Smooth muscle cell (in vitro differentiated cells): ENCODE results near the gene ESPNL. TPM values are rescaled to one million over a fixed set of nuclear protein-coding genes. Genes with fewer than 3 reads are reported as not detected.

Source experiments
- DNase-seq: peaks from one replicate; lab custom pipeline; 2025; ENCODE audit not compliant: unreplicated experiment; lab: John Stamatoyannopoulos, UW
- H2AFZ ChIP-seq: fragments of 200-600 bp; sonication (generic); 2 replicates; pipeline ENCODE4 v1.6.0; 2016; ENCODE audit warnings: antibody characterized with exemption, low read depth, mild to moderate bottlenecking
- H3F3A ChIP-seq: fragments of 200-600 bp; sonication (generic); 2 replicates; pipeline ENCODE4 v1.6.0; 2017; ENCODE audit warnings: antibody characterized with exemption, low read depth
- H3K27ac ChIP-seq: fragments of 200-600 bp; sonication (generic); 2 replicates; pipeline ENCODE4 v1.5.1; 2016; ENCODE audit warnings: low read depth, mild to moderate bottlenecking
- H3K27me3 ChIP-seq: fragments of 200-600 bp; sonication (generic); 2 replicates; pipeline ENCODE4 v1.6.1; 2016; ENCODE audit warnings: low read depth, mild to moderate bottlenecking
- H3K36me3 ChIP-seq: fragments of 200-600 bp; sonication (generic); 2 replicates; pipeline ENCODE4 v1.5.1; 2016; ENCODE audit warnings: low read depth
- H3K4me1 ChIP-seq: fragments of 200-600 bp; sonication (generic); 2 replicates; pipeline ENCODE4 v1.5.1; 2016; ENCODE audit warnings: low read depth
- H3K4me2 ChIP-seq: fragments of 200-600 bp; sonication (generic); 2 replicates; pipeline ENCODE4 v1.6.0; 2016; ENCODE audit warnings: mild to moderate bottlenecking
- H3K4me3 ChIP-seq: fragments of 200-600 bp; sonication (generic); 2 replicates; pipeline ENCODE4 v1.5.1; 2016; ENCODE audit warnings: mild to moderate bottlenecking
- H3K79me2 ChIP-seq: fragments of 200-600 bp; sonication (generic); 2 replicates; pipeline ENCODE4 v1.6.0; 2016; ENCODE audit warnings: low read depth, mild to moderate bottlenecking
- H3K9ac ChIP-seq: fragments of 200-600 bp; sonication (generic); 2 replicates; pipeline ENCODE4 v1.6.0; 2016; ENCODE audit warnings: low read depth
- H3K9me3 ChIP-seq: fragments of 200-600 bp; sonication (generic); replicated peaks from 2 replicates; pipeline ENCODE4 v1.5.1; 2016; ENCODE audit warnings: low read depth
- H4K20me1 ChIP-seq: fragments of 200-600 bp; sonication (generic); 2 replicates; pipeline ENCODE4 v1.6.0; 2016; ENCODE audit warnings: low read depth
- CTCF ChIP-seq: fragments of 200-600 bp; sonication (generic); IDR thresholded peaks from 2 replicates; pipeline ENCODE4 v1.5.1; 2017; ENCODE audit warnings: borderline replicate concordance, mild to moderate bottlenecking, antibody characterized with exemption; ENCODE audit not compliant: insufficient read depth, poor library complexity, severe bottlenecking
- WGBS: methylation state at CpG from one replicate; pipeline ENCODE4 v1.1.7; 2016; ENCODE audit warnings: low lambda C conversion rate; 5-methylcytosine and 5-hydroxymethylcytosine counted together
- polyA plus RNA-seq: library from polyadenylated mRNA; unstranded; fragments of >200 nt; fragmentation: Nextera tagmentation; extraction: Ambion mirVana; gene quantifications from 2 replicates; pipeline ENCODE4 v1.2.1, GENCODE V29; 2016
- total RNA-seq: library from RNA; depleted of rRNA; stranded (reverse); fragments of >200 nt; gene quantifications from 2 replicates; pipeline ENCODE4 v1.2.3, GENCODE V29; 2014

Gene ESPNL
- total and polyA plus RNA-seq, 2 experiments from 2014 or later, result 0.04 TPM; not detected in 1

- no peak for DNase-seq
- peaks cover 5% of the 10 kb centered on the region for H3K4me1 ChIP-seq
- H3K27ac ChIP-seq, result no peak overlapping the region
Observed at GRCh38 chr2:238141541-238142318, 41.6 kb downstream of the ESPNL start.

GRCh38 chr2:238142382-238143205 is 42.5 kb downstream of the ESPNL start:
- Histone ChIP-seq H3K36me3 (no peaks in the 10 kb centered on the region), H3K27me3 (no peaks in the 10 kb centered on the region), H3K4me3 (no peak overlapping the region), H4K20me1 (no peaks in the 10 kb centered on the region), H3K4me2 (no peak overlapping the region), H3K79me2 (no peaks in the 10 kb centered on the region), H2AFZ (no peak overlapping the region), H3F3A (no peaks in the 10 kb centered on the region), H3K27ac (no peak overlapping the region), H3K9ac (no peak overlapping the region), H3K9me3 (no peaks in the 10 kb centered on the region), H3K4me1 (peaks cover 5% of the 10 kb centered on the region)
- TF ChIP-seq CTCF, result no peak
- no peak for DNase-seq
- WGBS, result 94% methylated on average over 30 of the region's 30 CpGs

More at GRCh38 chr2:238141541-238142318, 41.6 kb downstream of the ESPNL start:
- Histone ChIP-seq H3K4me3 (no peak overlapping the region), H2AFZ (no peak overlapping the region), H3K36me3 (no peaks in the 10 kb centered on the region), H3K4me2 (no peak overlapping the region), H3K27me3 (no peaks in the 10 kb centered on the region), H3K9me3 (no peaks in the 10 kb centered on the region), H3F3A (no peaks in the 10 kb centered on the region), H3K79me2 (no peaks in the 10 kb centered on the region), H4K20me1 (no peaks in the 10 kb centered on the region), H3K9ac (no peak overlapping the region)
- TF ChIP-seq CTCF, result no peak
- WGBS, result 86% methylated on average over 10 of the region's 10 CpGs

GRCh38 chr2:238143239-238143951 is 43.3 kb downstream of the ESPNL start:
- Histone ChIP-seq H3K4me3 (no peak overlapping the region), H3K27ac (no peak overlapping the region), H3K36me3 (no peaks in the 10 kb centered on the region), H3K27me3 (no peaks in the 10 kb centered on the region), H3K9me3 (no peaks in the 10 kb centered on the region), H2AFZ (no peak overlapping the region), H3K79me2 (no peaks in the 10 kb centered on the region), H3K4me1 (peaks cover 5% of the 10 kb centered on the region), H3K9ac (no peak overlapping the region), H3F3A (no peaks in the 10 kb centered on the region), H4K20me1 (no peaks in the 10 kb centered on the region), H3K4me2 (peak overlapping the region; percentile 65)
- 69% methylated on average over 16 of the region's 20 CpGs for WGBS
- TF ChIP-seq CTCF, result no peak
- no peak for DNase-seq
